AG04449 (cell line): ENCODE measurements around the gene TUBB4B.
"Not testable (repeated sequence)": the region's sequence is repeated elsewhere in the genome, so short reads cannot be mapped to it uniquely, and the experiment has no call there.

Experiments
- CTCF ChIA-PET: fragments of 350-600 bp; formaldehyde crosslinking; extraction: SDS; loops from one replicate; lab custom pipeline; 2021; ENCODE audit warnings: antibody characterized with exemption; lab: Yijun Ruan, JAX
- POLR2A ChIA-PET: fragments of 400-600, 350-600 bp; formaldehyde crosslinking; extraction: SDS; loops from one replicate; lab custom pipeline; 2020; ENCODE audit warnings: antibody characterized with exemption, inconsistent platforms; lab: Yijun Ruan, JAX
- DNase-seq: peaks from one replicate; pipeline ENCODE4 v3.0.0-alpha.2; 2010; ENCODE audit warnings: low read depth, low spot score
- H3K4me3 ChIP-seq: 2 replicates; pipeline ENCODE4 v1.5.1; 2011; ENCODE audit warnings: low read depth, mild to moderate bottlenecking, control low read depth, low read length
- CTCF ChIP-seq: IDR thresholded peaks from one replicate; pipeline ENCODE4 v1.5.1; 2011; ENCODE audit warnings: mild to moderate bottlenecking, moderate library complexity, low read length, control low read depth, inconsistent platforms; ENCODE audit not compliant: insufficient read depth; ENCODE audit errors: missing control alignments

Gene TUBB4B

GRCh38 chr9:137256856-137257255 lies 15.8 kb downstream of the TUBB4B start:
- H3K4me3 ChIP-seq, result peak overlapping the region; percentile 88
- CTCF ChIA-PET, result interaction anchor here (0.6 to 4.5 kb wide), 5 partner anchors 14 to 221 kb away, joined by 3 to 24 read pairs (median 4); partner anchors contain the start of gene TOR4A
- POLR2A ChIA-PET, result interaction anchor here (6.8 kb wide), 1 partner anchor 14 kb away, joined by 164 read pairs; the partner anchor contains the start of gene TUBB4B
- no peak for TF ChIP-seq CTCF
- DNase-seq, result no peak

GRCh38 chr9:137262173-137262908 lies 21.3 kb downstream of the TUBB4B start:
- TF ChIP-seq CTCF, result peak; percentile 18
- POLR2A ChIA-PET, result interaction anchor here (1.2 kb wide), 1 partner anchor 22 kb away, joined by 5 read pairs; no protein-coding TSS in a partner anchor
- not testable (repeated sequence) for H3K4me3 ChIP-seq, DNase-seq
- CTCF ChIA-PET, result interaction anchor here (0.6 to 1.6 kb wide), 9 partner anchors 9 to 165 kb away, joined by 3 to 7 read pairs (median 3); partner anchors contain the start of gene TOR4A

GRCh38 chr9:137262909-137263285 lies 21.8 kb downstream of the TUBB4B start:
- no peak for DNase-seq
- H3K4me3 ChIP-seq, result no peak overlapping the region
- no peak for TF ChIP-seq CTCF
- POLR2A ChIA-PET, result interaction anchor here (1.2 kb wide), 1 partner anchor 22 kb away, joined by 5 read pairs; no protein-coding TSS in a partner anchor
- CTCF ChIA-PET, result interaction anchor here (1.1 to 1.3 kb wide), 4 partner anchors 8 to 86 kb away, joined by 3 read pairs; no protein-coding TSS in a partner anchor

- DNase-seq, result no peak
- POLR2A ChIA-PET, result interaction anchor here (1.6 kb wide), 1 partner anchor 14 kb away, joined by 8 read pairs; the partner anchor contains the start of gene TOR4A
- TF ChIP-seq CTCF, result no peak
- CTCF ChIA-PET, result interaction anchor here (1.5 kb wide), 1 partner anchor 27 kb away, joined by 3 read pairs; no protein-coding TSS in a partner anchor
- H3K4me3 ChIP-seq, result no peak overlapping the region
Measured at GRCh38 chr9:137263506-137263905, 22.4 kb downstream of the TUBB4B start.

GRCh38 chr9:137264067-137264466 lies 23.0 kb downstream of the TUBB4B start:
- DNase-seq, result no peak
- TF ChIP-seq CTCF, result no peak
- no peak overlapping the region for H3K4me3 ChIP-seq
- POLR2A ChIA-PET, result interaction anchor here (1.6 kb wide), 1 partner anchor 13 kb away, joined by 8 read pairs; the partner anchor contains the start of gene TOR4A
- CTCF ChIA-PET, result interaction anchor here (0.9 to 1.5 kb wide), 2 partner anchors 10 to 27 kb away, joined by 3 read pairs; no protein-coding TSS in a partner anchor
